HG02970 (cell line): ENCODE measurements around the gene NRL.

ENCODE experiments used
- ATAC-seq: cut with Tn5 transposase; IDR thresholded peaks from one replicate; pipeline ENCODE4 v1.9.1; 2021; ENCODE audit warnings: mild to moderate bottlenecking, moderate library complexity, moderate number of reproducible peaks; ENCODE audit not compliant: unreplicated experiment, low FRiP score

NRL gene

GRCh38 chr14:24100982-24101494 is 13.7 kb downstream of the NRL start:
- ATAC-seq: no peak

GRCh38 chr14:24100197-24100981 is 14.4 kb downstream of the NRL start:
- no peak for ATAC-seq

- no peak for ATAC-seq
These were observed 15.6 kb downstream of the NRL start for GRCh38 chr14:24098927-24099813.

GRCh38 chr14:24098229-24098926 is 16.4 kb downstream of the NRL start:
- ATAC-seq: no peak

GRCh38 chr14:24096545-24097181 is 18.1 kb downstream of the NRL start:
- no peak for ATAC-seq

GRCh38 chr14:24095271-24096068 is 19.3 kb downstream of the NRL start:
- ATAC-seq: peak; percentile 52

GRCh38 chr14:24094841-24095270 is 19.9 kb downstream of the NRL start:
- ATAC-seq: no peak

- ATAC-seq: peak; percentile 49
These were observed 20.6 kb downstream of the NRL start, which contains the start of gene PCK2 for GRCh38 chr14:24093901-24094840. PCK2 (plus strand) TSS chr14:24094311; CDS start chr14:24094406, 95 bp downstream.

- no peak for ATAC-seq
These were observed 21.4 kb downstream of the NRL start for GRCh38 chr14:24093207-24093900.

GRCh38 chr14:24092505-24093206 is 22.1 kb downstream of the NRL start:
- no peak for ATAC-seq

- ATAC-seq: no peak
These were observed 22.6 kb downstream of the NRL start for GRCh38 chr14:24092110-24092504.

GRCh38 chr14:24089890-24090289 is 24.9 kb downstream of the NRL start:
- ATAC-seq: no peak

GRCh38 chr14:24088095-24088494 is 26.7 kb downstream of the NRL start:
- no peak for ATAC-seq

- no peak for ATAC-seq
These were observed 27.7 kb downstream of the NRL start for GRCh38 chr14:24087004-24087403.

GRCh38 chr14:24086193-24086955 is 28.4 kb downstream of the NRL start:
- no peak for ATAC-seq

- no peak for ATAC-seq
These were observed 29.5 kb downstream of the NRL start for GRCh38 chr14:24085215-24085614.
